Measurements from ENCODE around the gene GABPA.
A peak's percentile ranks its signal among the peaks of the same experiment; 100 is the strongest.
"Not testable (repeated sequence)": the region's sequence is repeated elsewhere in the genome, so short reads cannot be mapped to it uniquely, and the experiment has no call there.

Gene GABPA

DNA sequence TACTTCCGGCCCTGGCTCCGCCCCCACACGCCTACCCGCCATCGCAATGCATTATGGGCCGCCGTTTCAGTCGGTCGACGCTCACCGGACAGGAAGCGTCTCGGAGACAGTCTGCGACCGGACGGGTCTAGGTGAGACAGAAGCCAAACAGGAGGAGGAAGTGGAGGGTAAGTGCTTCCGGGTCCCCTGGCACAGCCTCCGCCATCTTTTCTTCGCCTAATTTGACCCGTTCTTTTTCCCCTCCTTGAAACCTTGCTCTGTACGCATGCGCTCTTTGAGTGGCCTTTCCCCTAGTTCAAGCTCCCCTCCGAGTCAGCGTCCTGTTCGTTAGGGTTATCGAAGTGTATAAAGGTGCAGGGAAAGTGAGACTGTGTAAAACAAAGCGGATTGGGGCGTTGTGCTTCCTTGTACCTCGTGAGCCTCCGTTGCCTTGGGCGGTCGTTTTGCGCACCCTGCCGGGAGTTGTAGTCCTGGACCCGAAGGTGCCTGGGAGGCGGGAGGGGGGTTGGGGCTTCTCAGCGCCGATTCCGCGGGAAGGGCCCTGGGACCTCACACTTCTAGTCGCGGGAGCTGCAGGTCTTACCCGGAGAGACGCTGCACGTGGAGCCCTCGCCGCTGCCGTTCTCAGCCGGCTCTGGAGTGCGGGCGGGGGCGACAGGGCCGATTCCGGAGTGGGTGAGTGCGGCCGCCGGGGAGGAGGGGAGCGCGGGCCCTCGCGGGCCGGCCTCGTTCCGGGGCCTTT, at the start of gene GABPA, which contains the start of gene ATP5PF:
Gene GABPA, plus strand, starts transcription at position 69 of the 742 bp plus-strand sequence. CDS start 6,627 bp downstream, outside the sequence.
Gene ATP5PF, minus strand, starts transcription at position 1 of the 742 bp plus-strand sequence. CDS start 5,110 bp downstream, outside the sequence.
- peak; percentile 90 to 97 (median 95) for DNase-seq

DNA sequence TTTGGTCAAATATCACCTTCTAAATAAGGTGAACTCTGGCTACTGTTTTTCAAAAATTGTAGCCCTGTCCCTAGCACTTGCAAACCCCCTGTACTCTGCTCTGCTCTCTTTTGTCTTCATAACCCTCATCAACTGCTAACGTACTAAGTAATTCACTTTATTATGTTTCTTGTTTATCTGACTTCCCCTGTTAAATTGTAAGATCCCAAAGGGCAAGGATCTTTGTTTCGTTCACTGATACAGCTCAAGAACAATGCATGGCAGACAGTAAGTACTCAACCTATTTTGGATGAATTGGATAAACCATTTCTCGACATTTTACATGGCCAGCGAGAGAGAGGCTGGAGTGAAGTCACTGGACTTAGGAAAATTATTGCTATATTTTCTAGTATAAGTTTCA, 47.0 kb upstream of the GABPA start:
- no peak for DNase-seq

DNA sequence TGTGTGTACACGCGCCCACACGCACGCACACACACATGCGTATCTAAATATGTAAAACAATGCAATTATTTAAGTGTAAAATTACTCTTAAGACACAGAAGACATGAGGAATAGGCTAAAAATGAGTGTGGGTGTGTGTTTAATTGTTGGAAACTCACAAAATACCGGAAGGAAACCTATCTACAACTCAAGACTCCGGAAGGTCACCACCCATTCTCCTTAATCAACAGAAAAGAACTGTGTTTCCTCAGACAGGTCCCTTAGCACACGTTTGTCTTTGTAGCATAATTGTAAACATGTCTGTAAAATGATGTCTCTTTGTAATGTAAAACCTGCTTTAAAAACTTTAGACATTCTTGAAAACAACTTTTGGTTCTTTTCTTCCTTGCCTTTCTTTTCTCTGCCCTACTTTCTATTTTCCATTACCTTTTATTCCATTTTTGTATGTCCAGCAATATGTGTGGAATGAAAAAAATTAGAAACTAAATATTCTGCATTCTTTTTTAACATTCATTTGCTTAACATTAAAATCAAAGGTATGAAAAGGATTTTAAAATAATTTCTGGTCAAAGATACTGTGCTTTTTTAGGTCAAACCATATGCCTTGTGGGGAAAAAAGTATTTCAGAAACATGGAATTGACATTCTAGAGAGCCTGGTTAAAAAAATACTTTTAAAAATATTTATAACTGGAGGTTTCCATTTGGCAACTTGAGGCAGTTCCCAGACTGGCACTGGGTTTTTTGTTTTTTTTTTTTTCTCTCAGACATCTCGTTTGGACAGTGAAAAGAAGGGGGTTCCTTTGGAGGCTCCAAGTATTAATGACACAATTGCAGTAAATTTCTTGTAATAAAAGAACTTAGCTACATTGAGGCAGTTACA, 46.3 kb upstream of the GABPA start:
- no peak for DNase-seq

DNA sequence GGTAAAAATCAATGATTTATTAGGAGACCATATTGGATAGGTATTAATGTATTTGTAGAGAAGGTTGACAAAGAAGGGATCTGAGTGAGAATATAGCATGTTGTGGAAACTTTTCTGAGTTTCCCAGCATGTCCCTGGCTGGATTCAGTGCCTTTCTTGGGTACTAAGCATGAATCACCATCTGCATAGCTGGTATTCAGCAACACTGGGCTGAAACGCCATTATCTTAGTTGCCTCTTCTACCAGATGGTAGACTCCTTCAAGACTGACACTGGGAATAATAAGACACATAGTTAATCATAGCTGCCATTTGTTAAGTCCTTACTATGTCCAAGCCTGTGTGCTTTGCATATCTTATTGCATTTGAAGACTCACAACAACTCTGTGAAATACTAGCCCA, 45.5 kb upstream of the GABPA start:
- no peak for DNase-seq

DNA sequence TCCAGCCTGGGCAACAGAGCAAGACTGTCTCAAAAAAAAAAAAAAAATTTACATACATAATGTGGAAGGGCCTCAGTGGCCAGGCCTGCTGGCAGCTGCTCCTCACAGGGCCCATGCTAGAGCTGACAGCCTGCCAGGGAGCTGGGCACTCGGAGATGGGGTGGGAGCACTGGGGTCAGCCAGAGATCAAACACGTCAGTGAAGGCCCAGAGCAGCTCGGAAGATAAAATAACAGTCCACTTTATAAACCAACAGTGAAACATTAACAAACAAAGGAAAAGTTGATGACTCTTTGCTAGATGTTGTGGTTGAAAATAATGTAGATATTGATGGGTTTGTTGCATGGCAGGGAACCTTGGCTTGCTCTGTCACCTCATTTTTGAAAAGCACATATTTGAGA, 42.8 kb upstream of the GABPA start:
- DNase-seq: no peak

DNA sequence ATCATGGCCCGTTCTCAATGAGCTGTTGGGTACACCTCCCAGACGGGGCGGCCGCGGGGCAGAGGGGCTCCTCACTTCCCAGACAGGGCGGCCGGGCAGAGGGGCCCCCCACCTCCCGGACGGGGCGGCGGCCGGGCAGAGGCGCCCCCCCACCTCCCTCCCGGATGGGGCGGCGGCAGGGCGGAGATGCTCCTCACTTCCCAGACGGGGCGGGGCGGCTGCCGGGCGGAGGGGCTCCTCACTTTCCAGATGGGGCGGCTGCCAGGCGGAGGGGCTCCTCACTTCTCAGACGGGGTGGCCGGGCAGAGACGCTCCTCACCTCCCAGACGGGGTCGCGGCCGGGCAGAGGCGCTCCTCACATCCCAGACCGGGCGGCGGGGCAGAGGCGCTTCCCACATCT, 39.3 kb upstream of the GABPA start:
- DNase-seq: not testable (repeated sequence)

DNA sequence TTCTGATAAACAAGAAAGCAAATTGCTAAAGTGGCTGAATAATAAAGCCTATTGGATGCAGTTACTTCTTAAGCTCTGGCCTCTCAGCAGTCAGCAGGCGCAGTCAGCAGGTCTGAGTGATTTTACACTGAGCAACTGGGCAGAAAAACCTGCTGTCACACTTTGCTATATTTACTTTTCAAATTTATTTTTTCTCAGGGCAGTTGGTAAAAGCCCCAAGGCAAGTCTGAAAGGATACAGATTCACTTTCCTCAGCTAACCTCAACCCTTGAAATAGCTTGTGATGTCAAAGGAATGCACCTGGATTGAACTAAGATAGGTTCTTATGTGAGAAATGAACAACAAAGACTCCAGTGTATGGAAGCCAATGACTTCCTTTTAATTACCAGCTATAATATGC, 34.0 kb upstream of the GABPA start:
- DNase-seq: no peak

DNA sequence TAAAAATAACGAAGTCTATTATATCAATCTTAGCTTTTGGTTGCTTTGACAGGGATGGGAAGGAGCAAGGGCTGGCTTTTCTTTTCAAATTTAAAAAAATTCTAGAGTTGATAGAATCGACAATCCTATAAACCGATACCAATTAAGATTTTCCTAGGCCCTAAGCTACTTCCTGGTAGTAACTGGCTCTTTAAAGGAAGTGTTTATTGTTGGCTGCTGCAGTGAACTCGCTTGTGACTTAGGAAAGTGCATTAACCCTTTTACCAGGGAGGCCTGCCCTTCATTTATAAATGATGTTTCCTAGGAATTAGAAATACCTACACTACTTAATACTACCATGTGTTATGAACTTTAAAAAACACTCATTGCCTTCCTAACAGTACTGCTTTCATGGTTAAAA, 33.2 kb upstream of the GABPA start:
- DNase-seq: no peak

DNA sequence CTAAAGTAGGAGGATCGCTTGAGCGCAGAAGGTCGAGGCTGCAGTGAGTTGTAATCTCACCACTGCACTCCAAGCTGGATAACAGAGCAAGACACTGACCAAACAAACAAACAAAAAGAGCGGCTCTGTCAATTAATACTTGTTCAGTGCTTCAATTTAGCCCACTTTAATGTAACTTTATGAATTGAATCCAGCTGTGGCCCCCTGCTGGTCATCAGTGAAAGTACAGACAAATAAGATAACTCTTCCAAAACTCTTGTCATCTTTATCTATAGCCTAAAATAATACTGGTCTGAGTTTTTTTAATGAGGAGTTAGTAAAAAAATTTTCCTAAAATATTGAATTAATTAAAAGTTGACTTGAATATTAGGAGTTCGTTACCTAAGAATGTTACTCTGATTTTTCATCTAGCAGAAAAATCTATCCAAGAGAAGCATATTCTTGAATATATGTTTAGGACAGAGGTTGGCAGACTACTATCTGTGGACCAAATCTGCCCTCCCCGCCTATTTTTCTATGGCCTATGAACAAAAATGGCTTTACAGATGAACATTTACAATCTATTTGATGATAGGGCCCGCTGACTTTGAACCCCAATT, 26.2 kb upstream of the GABPA start:
- DNase-seq: peak in 2 of 4 experiments; percentile 2 to 4

DNA sequence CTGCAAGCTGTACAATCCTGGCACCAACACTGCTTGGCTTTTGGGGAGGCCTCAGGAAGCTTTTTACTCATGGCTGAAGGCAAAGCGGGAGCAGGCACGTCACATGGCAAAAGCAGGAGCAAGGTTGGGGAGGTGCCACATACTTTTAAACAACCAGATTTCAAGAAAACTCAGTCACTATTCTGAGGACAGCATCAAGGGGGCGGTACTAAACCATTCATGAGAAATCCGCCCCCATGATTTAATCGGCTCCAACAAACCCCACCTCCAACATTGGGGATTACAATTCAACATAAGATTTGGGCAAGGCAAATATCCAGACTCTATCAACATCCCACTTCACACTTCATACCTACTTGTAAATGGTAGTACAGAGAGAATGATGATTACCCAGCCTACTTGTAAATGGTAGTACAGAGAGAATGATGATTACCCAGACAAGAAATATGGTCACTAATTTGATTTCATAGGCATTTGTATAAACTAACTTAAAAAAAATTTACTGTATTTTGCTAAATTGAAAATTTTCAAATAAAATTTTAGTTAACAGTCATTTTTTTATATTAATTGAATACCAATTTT, 25.0 kb upstream of the GABPA start:
- DNase-seq: no peak

DNA sequence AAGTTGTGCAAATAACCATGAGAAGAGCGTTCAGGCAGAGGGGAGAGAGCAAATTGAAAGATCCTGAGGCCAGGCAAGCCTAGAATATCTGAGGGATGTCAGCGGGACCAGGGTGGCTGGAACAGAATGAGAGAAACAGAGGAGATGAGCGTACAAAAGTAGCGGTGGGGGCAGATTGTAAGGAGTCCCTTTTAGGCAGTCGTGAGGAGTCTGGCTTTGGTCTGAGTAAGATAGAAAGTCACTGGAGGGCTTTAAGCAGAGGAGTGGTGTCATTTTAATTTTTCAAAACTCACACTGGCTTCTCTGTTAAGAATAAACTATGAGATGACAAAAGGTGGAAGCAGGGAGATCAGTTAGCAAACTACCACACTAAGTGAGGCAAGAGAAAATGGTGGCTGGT, 24.2 kb upstream of the GABPA start:
- no peak for DNase-seq

DNA sequence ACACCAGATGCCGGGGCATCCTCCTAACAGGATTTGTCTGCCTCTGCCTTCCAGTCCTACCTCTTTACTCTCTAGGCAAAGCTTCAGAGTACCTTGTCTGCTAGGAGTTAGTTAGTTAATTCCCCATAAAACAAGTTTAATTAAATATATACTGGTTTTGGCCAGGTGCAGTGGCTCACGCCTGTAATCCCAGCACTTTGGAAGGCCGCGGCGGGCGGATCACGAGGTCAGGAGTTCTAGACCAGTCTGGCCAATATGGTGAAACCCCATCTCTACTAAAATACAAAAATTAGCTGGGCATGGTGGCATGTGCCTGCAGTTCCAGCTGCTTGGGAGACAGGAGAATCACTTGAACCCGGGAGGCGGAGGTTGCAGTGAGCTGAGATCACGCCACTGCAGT, 20.7 kb upstream of the GABPA start:
- not testable (repeated sequence) for DNase-seq

DNA sequence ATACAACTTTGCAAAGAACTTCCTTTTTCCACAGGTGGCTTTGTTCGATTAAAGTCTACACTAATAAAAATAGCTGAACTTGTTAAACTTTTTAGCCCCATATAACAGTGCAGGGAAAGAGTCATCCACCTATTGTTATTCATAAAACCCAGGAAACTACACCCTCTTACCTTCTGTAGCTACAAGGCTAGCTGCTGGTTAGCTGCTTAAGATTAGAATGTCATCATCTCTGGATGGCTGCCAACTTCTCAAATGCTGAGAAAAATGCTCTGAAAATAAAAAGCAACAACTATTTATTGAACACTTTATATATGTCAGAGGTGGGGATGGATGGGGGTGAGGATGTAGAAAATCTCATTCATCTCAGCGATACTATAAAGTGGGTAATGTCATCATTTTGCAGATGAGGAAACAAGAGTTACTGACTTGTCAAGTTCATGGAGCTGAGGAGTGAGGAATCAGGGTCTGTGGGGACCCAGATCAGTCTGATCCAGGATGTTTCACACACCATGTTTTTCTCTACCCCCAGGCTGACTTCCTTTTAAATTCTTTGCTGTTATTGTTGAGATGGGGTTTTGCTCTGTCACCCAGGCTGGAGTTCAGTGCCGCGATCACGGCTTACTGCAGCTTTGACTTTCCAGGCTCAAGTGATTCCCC, 17.2 kb upstream of the GABPA start:
- no peak for DNase-seq

DNA sequence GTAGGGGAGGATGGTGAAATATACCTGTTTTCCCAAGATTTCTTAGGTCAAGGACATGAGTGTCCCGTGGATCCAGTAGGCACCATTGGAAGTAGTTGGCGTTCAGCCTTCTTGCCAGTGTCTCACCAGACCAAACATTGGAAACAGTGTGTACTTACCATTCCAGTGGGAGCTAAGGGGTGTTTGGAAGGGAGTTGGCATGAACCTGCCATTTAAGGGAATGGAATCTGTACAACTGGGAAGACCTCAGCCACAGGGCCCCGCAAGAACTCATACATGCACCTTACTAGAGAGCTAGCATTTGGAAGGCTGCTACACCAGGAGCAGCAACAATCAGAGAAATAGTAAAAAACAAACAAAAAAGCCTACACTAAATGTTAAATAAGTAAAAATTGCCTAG, 12.8 kb upstream of the GABPA start:
- no peak for DNase-seq

DNA sequence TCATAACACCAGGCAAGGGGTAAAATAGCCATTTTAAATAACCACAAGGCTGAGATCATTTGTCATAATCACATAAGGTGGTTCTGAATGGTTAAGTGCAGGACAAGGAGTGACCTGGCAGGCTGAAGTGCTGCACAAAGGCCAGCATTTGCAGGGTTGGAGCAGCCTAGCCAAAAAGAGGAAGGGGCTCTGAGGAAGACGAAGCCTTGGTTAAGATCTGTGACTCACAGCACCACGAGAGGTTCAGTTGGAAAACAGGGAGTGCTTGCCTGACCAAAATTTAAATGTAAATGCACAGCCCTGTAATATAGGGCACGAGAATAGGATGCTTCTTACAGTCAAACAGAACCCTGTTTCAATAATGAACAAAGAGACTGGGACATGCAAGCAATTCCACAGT, 12.1 kb upstream of the GABPA start:
- DNase-seq: no peak

DNA sequence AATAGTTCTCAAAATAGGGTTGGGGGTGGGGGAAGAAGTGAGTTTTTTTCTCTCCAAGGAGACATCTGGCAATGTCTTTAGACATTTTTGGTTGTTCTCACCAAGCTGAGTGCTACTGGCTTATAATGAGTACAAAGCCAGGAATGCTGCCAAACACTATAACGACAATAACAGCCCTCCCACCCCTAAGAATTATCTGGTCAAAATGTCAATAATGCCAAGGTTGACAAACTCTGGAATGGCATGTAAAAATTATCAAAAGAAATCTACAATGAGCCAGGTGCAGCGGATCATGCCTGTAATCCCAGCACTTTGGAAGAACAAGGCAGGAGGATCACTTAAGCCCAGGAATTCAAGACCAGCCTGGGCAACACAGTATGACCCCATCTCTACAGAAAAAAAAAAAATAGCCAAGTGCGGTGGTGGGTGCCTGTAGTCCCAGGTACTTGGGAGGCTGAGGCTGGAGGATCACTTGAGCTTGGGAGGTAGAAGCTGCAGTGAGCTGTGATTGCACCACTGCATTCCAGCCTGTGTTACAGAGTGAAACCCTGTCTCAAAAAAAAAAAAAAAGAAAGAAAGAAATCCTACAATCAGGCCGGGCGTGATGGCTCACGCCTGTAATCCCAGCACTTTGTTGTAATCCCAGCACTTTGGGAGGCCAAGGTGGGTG, 2.5 kb upstream of the GABPA start:
- no peak for DNase-seq

DNA sequence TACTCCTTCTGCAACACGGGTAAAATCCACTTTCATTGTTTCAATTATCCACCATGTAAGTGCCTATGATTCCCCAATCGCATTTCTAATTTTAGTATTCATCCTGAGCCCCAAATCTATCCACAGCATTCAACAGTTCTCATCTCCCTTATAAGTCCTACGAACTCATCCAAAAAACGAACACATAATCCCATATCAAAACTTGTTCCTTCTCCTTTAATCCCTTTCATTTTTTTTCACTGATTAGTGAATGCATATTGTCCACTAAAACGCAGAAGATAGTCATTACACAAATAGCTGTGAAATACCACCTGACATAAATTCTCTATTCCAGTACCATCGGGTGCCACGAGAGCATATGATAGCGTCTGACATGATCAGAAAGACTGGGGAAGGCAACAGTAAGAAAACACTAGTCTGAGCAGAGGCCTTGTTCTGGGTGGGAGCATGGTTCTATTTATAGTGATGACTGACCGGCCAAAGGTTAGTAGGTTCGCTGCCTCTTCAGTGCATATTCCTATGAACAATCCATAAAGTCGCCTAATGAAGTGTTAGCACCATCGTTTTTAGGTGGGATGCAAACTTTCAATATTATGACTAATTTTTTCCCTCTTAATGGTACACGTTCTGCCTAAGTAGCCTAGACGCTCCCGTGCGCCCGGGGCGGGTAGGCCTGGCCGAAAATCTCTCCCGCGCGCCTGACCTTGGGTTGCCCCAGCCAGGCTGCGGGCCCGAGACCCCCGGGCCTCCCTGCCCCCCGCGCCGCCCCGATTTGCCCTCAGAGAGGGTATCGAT, 716 bp upstream of the GABPA start:
- peak in 2 of 4 experiments; percentile 39 to 57 for DNase-seq

DNA sequence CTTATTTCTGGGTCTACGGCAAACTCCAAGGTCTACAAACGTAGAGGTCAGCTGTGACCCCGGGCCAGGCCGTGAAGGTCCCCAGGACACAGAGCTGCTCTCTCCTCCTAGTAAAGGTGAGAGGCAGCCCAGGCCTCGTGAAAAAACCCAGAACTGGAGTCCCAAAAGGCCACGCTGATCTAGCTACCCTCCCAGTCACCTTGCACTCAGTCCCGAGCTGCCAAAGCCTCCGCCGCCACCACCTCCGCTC, 193 bp upstream of the GABPA start:
- DNase-seq: no peak

DNA sequence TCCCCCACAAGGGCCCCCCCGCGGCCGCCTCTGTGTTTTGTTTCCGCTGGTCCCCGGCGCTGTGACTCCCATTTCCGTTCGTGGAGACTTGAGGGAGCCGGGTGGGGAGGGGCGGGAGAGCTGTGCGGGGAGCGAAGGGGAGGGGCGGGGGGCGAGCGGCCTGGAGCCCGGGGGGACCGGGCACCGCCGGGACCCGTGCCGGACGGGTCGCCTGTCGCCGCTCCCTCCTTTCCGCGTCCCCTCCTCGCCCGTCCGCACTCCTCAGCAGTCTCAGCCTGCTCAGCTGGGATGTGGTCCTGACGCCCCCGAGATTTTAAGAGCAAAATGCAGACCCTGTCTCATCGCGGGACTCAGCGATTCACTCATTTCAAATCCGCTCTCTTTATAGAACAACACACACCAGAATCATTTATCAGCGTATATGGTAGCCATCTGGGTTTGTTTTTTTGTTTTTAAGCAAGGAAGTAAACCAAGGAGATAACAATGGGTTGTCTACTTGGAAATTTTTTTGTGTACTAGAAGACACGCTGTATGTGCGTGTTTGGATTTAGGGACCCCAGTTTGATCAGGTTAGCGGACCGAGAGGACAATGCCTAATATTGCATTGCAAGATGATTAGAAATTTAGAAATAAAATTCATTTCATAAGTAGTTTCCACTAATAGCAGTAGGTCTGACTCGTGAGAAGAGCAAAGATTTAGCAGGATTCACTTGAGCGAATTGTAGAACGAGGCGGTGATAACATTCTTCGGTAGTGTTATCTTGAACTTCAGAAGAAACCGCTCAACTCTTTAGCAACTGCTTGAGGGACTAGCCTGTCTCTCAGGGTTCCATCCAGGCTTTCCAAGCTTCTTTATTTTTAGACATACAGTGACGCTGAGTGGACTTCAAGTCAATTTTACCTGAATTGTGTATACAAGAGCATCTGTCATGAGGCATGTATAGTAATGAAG, 1.1 kb downstream of the GABPA start:
- peak in 2 of 4 experiments; percentile 55 to 71 for DNase-seq

DNA sequence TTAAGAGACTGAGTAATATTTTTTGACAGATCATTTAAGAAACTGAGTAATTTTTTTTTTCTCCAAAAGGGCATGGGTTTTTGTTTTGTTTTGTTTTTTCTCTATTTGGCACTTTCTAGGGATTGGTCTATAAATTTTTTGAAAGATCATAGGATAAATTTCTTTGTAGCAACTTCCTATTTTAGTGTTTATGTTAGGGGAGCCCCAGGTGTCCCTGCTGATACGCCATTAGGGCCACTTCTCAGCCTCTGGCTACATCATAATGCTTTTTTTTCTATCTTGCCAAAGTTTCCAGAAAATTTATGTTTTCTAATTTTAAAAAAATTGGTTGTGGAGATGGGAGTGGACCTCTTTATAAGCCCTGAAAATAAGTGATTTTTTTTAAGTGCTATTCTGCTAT, 2.6 kb downstream of the GABPA start:
- DNase-seq: no peak
